Vagina (tissue), 2 donors: ENCODE results near the gene BRD8. TPM values are rescaled to one million over a fixed set of nuclear protein-coding genes. Genes with fewer than 3 reads are reported as not detected.
"Not testable (repeated sequence)": the region's sequence is repeated elsewhere in the genome, so short reads cannot be mapped to it uniquely, and the experiment has no call there.

Experiments
- DNase-seq, 2 donors: peaks; one replicate each; pipeline ENCODE4 v3.0.0-alpha.2; 2017; ENCODE audit errors: extremely low spot score in 2 of 2
- H3K27ac ChIP-seq: fragments of 200-600 bp; sonication (generic); one replicate; pipeline ENCODE4 v1.5.1; 2019
- H3K27me3 ChIP-seq: fragments of 200-600 bp; sonication (generic); one replicate; pipeline ENCODE4 v1.5.1; 2019
- H3K36me3 ChIP-seq, 2 donors: fragments of 200-600 bp; sonication (generic); one replicate each; pipeline ENCODE4 v1.5.1; 2017 to 2019
- H3K4me1 ChIP-seq: fragments of 200-600 bp; sonication (generic); one replicate; pipeline ENCODE4 v1.5.1; 2019
- H3K4me3 ChIP-seq, 2 donors: fragments of 200-600 bp; sonication (generic); 1 replicate in 1 of 2; 2 replicates in 1 of 2; pipeline ENCODE4 v1.5.1; 2016 to 2019
- H3K9me3 ChIP-seq: fragments of 200-600 bp; sonication (generic); one replicate; pipeline ENCODE4 v1.5.1; 2019
- CTCF ChIP-seq, 3 experiments: fragments of 450-650 bp in 2 of 3; fragments of 200-600 bp in 1 of 3; sonication (generic) in 1 of 3; IDR thresholded peaks; one replicate each; pipeline ENCODE4 v1.5.1; 2017 to 2019; ENCODE audit warnings: antibody characterized with exemption in 3 of 3, mild to moderate bottlenecking in 2 of 3, moderate library complexity in 2 of 3
- POLR2A ChIP-seq, 2 donors: fragments of 450-650 bp; IDR thresholded peaks; one replicate each; pipeline ENCODE4 v1.6.1; 2017; ENCODE audit warnings: antibody characterized with exemption in 2 of 2, mild to moderate bottlenecking in 2 of 2, moderate library complexity in 2 of 2
- POLR2AphosphoS5 ChIP-seq, 2 donors: sonication (generic); formaldehyde crosslinking; IDR thresholded peaks; one replicate each; pipeline ENCODE4 v1.9.0; 2017; ENCODE audit warnings: antibody characterized with exemption in 2 of 2, mild to moderate bottlenecking in 2 of 2, low read depth in 1 of 2; ENCODE audit not compliant: insufficient read depth in 1 of 2
- intact Hi-C: fragments of 100-400 bp; cut with DNase I; formaldehyde crosslinking; loops from one replicate; pipeline ENCODE4 v1.15.1; 2023
- total RNA-seq: library from RNA; depleted of rRNA; stranded (reverse); fragments of >200 nt; gene quantifications from one replicate; pipeline ENCODE4 v1.2.3, GENCODE V29; 2016

BRD8 gene
- total RNA-seq, 1 donor from 2014 or later: 34.6 TPM

- Histone ChIP-seq H3K4me1 (no peaks in the 10 kb centered on the region), H3K36me3 (no peaks in the 10 kb centered on the region), H3K9me3 (no peaks in the 10 kb centered on the region), H3K27me3 (no peaks in the 10 kb centered on the region), H3K4me3 (no peak overlapping the region), H3K27ac (no peak overlapping the region)
- intact Hi-C loops: no loop called here
- no peak for DNase-seq
- TF ChIP-seq CTCF (IDR thresholded peaks at IDR 0.05): no peak
- TF ChIP-seq POLR2AphosphoS5 (IDR thresholded peaks at IDR 0.05; ENCODE audit: insufficient read depth in 1 of 2, low read depth in 1 of 2): peak in 1 of 2 donors; percentile 28
Observed at GRCh38 chr5:138148811-138149210, 29.6 kb downstream of the BRD8 start.

DNA sequence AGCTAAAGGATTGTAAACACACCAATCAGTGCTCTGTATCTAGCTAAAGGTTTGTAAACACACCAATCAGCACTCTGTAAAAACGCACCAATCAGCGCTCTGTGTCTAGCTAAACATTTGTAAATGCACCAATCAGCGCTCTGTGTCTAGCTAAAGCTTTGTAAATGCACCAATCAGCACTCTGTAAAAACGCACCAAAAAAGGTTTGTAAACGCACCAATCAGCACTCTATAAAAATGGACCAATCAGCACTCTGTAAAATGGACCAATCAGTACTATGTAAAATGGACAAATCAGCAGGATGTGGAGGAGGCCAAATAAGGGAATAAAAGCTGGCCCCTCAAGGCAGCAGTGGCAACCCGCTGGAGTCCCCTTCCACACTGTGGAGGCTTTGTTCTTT, 34.9 kb downstream of the BRD8 start:
- DNase-seq, H3K4me1 ChIP-seq, intact Hi-C loops, H3K27me3 ChIP-seq, H3K36me3 ChIP-seq, H3K4me3 ChIP-seq, H3K9me3 ChIP-seq, H3K27ac ChIP-seq: not testable (repeated sequence)

GRCh38 chr5:138141734-138142133, 36.7 kb downstream of the BRD8 start:
- intact Hi-C loops: no loop called here
- Histone ChIP-seq H3K9me3 (no peaks in the 10 kb centered on the region), H3K4me1 (peaks cover 7% of the 10 kb centered on the region), H3K36me3 (no peaks in the 10 kb centered on the region), H3K4me3 (no peak overlapping the region), H3K27ac (no peak overlapping the region), H3K27me3 (no peaks in the 10 kb centered on the region)
- no peak for DNase-seq
- TF ChIP-seq POLR2A (IDR thresholded peaks at IDR 0.05) (no peak), CTCF (IDR thresholded peaks at IDR 0.05) (no peak), POLR2AphosphoS5 (IDR thresholded peaks at IDR 0.05; ENCODE audit: insufficient read depth in 1 of 2, low read depth in 1 of 2) (no peak)

DNA sequence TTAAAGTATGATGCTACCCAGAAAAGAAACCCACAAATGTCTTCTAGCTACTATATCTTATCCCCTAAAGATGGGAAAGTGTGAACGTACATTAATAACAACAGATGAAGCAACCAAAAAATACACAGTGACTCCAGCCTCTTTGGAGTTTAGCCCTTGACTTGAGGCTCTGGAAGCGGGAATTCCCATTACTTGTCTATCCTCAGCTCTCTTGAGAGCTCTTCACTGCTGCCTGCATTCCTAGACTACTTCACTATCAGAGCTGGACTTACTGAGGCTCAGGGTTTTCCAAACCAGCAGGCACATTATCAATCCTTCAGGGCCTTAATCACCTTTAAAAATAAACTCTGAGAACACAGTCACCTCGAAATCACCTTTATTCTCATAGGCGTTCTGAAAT, 38.2 kb downstream of the BRD8 start:
- Histone ChIP-seq H3K4me3 (no peak overlapping the region), H3K9me3 (no peaks in the 10 kb centered on the region), H3K27ac (no peak overlapping the region), H3K4me1 (peaks cover 7% of the 10 kb centered on the region), H3K36me3 (no peaks in the 10 kb centered on the region), H3K27me3 (no peaks in the 10 kb centered on the region)
- DNase-seq: no peak
- TF ChIP-seq POLR2A (IDR thresholded peaks at IDR 0.05): no peak
- no peak for TF ChIP-seq POLR2AphosphoS5 (IDR thresholded peaks at IDR 0.05; ENCODE audit: insufficient read depth in 1 of 2, low read depth in 1 of 2)
- no peak for TF ChIP-seq CTCF (IDR thresholded peaks at IDR 0.05)
- intact Hi-C loops: no loop called here

- Histone ChIP-seq H3K9me3 (no peaks in the 10 kb centered on the region), H3K27ac (no peak overlapping the region), H3K27me3 (no peaks in the 10 kb centered on the region), H3K4me1 (peaks cover 7% of the 10 kb centered on the region), H3K36me3 (no peaks in the 10 kb centered on the region), H3K4me3 (no peak overlapping the region)
- TF ChIP-seq POLR2A (IDR thresholded peaks at IDR 0.05) (no peak), POLR2AphosphoS5 (IDR thresholded peaks at IDR 0.05; ENCODE audit: insufficient read depth in 1 of 2, low read depth in 1 of 2) (no peak)
- no peak for DNase-seq
- intact Hi-C loops: no loop called here
Observed at GRCh38 chr5:138139781-138140090, 38.7 kb downstream of the BRD8 start.

DNA sequence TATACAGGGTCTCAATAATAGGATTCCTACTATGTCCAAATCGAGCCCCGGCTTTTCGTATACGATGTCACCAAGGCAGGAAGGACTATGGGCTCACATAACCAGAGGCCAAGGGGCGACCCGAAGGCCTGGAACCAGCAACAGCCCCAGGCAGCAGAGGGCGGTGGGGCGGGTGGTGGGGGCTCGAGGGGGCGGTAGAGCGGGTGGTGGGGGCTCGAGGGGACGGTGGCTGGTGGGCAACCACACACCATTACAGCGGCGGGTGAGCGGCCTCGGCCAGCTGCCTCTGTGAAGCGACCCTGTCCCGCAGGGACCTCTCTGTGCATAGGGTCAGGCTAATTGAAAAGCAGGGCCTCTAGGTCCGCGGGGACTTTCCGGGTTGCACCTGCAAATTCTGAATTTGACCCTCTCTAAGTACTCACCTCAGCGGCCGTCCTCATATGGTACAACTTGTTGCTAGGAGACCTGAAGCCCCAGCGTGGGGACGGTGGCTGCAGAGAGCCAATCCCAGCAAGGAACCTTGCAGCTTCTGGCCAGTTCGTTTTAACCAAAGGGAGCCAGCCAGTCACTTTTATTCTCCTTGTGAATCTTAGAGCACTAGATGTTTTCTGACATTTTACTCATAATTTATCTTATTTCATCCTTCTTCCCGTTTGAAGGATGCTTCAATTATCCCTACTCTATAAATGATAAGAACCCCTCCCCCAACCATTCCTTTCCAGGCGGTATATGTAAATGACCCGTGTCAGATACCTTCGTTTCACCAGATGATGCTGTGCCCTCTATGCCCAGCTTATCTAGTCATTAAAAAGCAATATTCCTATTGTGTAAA, 39.3 kb downstream of the BRD8 start, which contains the start of gene NME5:
TSS of gene NME5 (minus strand) at position 480 of the 832 bp plus-strand sequence. CDS start 648 bp downstream, outside the sequence.
- H3K27ac ChIP-seq: no peak within 1 kb of the TSS
- no peak for TF ChIP-seq POLR2A (IDR thresholded peaks at IDR 0.05)
- no peak for TF ChIP-seq CTCF (IDR thresholded peaks at IDR 0.05)
- no peak for TF ChIP-seq POLR2AphosphoS5 (IDR thresholded peaks at IDR 0.05; ENCODE audit: insufficient read depth in 1 of 2, low read depth in 1 of 2)
- peak within 1 kb of the TSS; percentile 49 to 51 for H3K4me3 ChIP-seq
- peaks cover 7% of the 10 kb centered on the region for H3K4me1 ChIP-seq
- H3K9me3 ChIP-seq: no peaks in the 10 kb centered on the region
- intact Hi-C loops: no loop called here
- no peaks in the 10 kb centered on the region for H3K36me3 ChIP-seq
- no peaks in the 10 kb centered on the region for H3K27me3 ChIP-seq
- DNase-seq: no peak
